Endodermal cell (in vitro differentiated cells): ENCODE measurements around the gene INSR. TPM values are rescaled to one million over a fixed set of nuclear protein-coding genes. Genes with fewer than 3 reads are reported as not detected.

Source experiments
- DNase-seq: peaks from one replicate; pipeline ENCODE4 v3.0.0-alpha.2; 2017
- H3K27ac ChIP-seq: 2 replicates; pipeline ENCODE4 v1.5.1; 2013; ENCODE audit warnings: mild to moderate bottlenecking, low read depth, low read length, moderate library complexity
- H3K27me3 ChIP-seq: 2 replicates; pipeline ENCODE4 v1.6.1; 2013; ENCODE audit warnings: mild to moderate bottlenecking, low read length, moderate library complexity; ENCODE audit not compliant: insufficient read depth, control insufficient read depth, poor library complexity, severe bottlenecking
- H3K36me3 ChIP-seq: 2 replicates; pipeline ENCODE4 v1.7.0; 2013; ENCODE audit warnings: mild to moderate bottlenecking, low read length, moderate library complexity; ENCODE audit not compliant: control insufficient read depth, insufficient read depth
- H3K4me1 ChIP-seq: one replicate; pipeline ENCODE4 v1.7.0; 2013; ENCODE audit warnings: low read length; ENCODE audit not compliant: control insufficient read depth, insufficient read depth
- H3K4me3 ChIP-seq: 2 replicates; pipeline ENCODE4 v1.5.1; 2013; ENCODE audit warnings: mild to moderate bottlenecking, low read length, moderate library complexity
- H3K9ac ChIP-seq: 2 replicates; pipeline ENCODE4 v1.6.1; 2013; ENCODE audit warnings: mild to moderate bottlenecking, low read length, moderate library complexity; ENCODE audit not compliant: poor library complexity, severe bottlenecking; ENCODE audit errors: extremely low read depth
- H3K9me3 ChIP-seq: 2 replicates; pipeline ENCODE4 v1.6.1; 2013; ENCODE audit warnings: mild to moderate bottlenecking, low read length, moderate library complexity; ENCODE audit not compliant: control insufficient read depth
- H3K27ac Mint-ChIP-seq: 2 replicates; pipeline ENCODE4 v1.8.0; 2020; ENCODE audit warnings: mixed read lengths
- H3K27me3 Mint-ChIP-seq: 2 replicates; pipeline ENCODE4 v1.8.0; 2021; ENCODE audit warnings: mild to moderate bottlenecking, mixed read lengths; ENCODE audit not compliant: insufficient read depth
- H3K36me3 Mint-ChIP-seq: 2 replicates; pipeline ENCODE4 v1.8.0; 2020; ENCODE audit warnings: low read depth, mixed read lengths
- H3K4me1 Mint-ChIP-seq: 2 replicates; pipeline ENCODE4 v1.8.0; 2020; ENCODE audit warnings: mixed read lengths
- H3K4me3 Mint-ChIP-seq: 2 replicates; pipeline ENCODE4 v1.8.0; 2020; ENCODE audit warnings: mild to moderate bottlenecking, moderate library complexity, mixed read lengths
- H3K9me3 Mint-ChIP-seq: 2 replicates; pipeline ENCODE4 v1.8.0; 2020; ENCODE audit warnings: mild to moderate bottlenecking, mixed read lengths
- WGBS, 2 experiments: methylation state at CpG; one replicate each; pipeline versions ENCODE4 v1.1.5 to v1.1.7; 2013; ENCODE audit warnings: missing lambda C conversion rate in 2 of 2, mixed read lengths in 1 of 2; ENCODE audit not compliant: insufficient coverage in 1 of 2, insufficient read length in 1 of 2; 5-methylcytosine and 5-hydroxymethylcytosine counted together
- total RNA-seq, 2 donors: library from RNA; stranded (reverse); fragmentation: NEBNext Ultra II Directional in 1 of 2; extraction: Animal tissue kit (Norgen Biotek cat#: 25700) in 1 of 2; gene quantifications; 2 replicates in 1 of 2; 3 replicates in 1 of 2; pipeline ENCODE4 v1.2.1, GENCODE V29; 2021
- TF ChIP-seq, protein P1 (sequence below): fragments of 200-600 bp; sonication (generic); conservative IDR thresholded peaks from 2 replicates; pipeline ENCODE4 v1.5.0; 2021; ENCODE audit warnings: antibody characterized with exemption, mild to moderate bottlenecking

INSR gene
- total RNA-seq, 2 donors from 2014 or later: 31.3 to 31.5 TPM

DNA sequence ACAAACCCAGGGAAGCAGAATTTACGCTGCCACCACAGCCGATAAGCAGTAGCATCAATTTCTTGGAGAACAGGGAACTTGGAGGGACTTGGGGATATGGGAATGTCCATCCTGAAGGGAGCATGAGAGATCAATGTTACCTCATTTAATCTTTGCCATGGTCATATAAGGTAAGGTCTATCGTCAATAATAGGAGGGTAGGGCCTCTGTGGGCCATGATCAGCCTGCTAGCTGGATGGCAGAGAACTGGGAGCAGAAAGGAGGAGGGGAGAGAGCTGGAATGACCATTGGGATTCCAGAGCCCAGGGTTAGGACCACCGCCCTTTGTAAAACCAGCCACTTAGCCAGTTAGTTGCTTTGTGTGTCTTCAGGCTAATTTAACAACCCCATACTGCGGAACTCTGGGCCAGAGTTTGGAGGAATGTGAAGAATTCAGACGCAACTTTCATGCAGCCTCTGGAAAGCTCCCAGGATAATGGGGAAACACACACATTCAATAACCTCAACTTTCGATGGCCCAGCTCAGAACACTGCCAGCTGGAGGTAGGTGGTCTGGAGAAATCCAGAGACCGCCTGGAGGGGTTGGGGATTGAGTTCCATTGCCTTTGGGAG is 184.4 kb downstream of the INSR start:
- H3K4me3 ChIP-seq: no peak overlapping the region
- no peaks in the 10 kb centered on the region for H3K36me3 ChIP-seq
- DNase-seq: peak; percentile 61
- H3K4me1 ChIP-seq: no peaks in the 10 kb centered on the region
- Mint-ChIP-seq H3K27ac (no peak overlapping the region), H3K36me3 (peaks cover 6% of the 10 kb centered on the region), H3K9me3 (peaks cover 15% of the 10 kb centered on the region), H3K4me3 (no peak overlapping the region), H3K27me3 (no peaks in the 10 kb centered on the region), H3K4me1 (no peaks in the 10 kb centered on the region)
- H3K27me3 ChIP-seq: peaks cover 8% of the 10 kb centered on the region
- 77 to 100% methylated on average over 2 to 7 of the region's 8 CpGs for WGBS, 2 experiments
- no peak overlapping the region for H3K27ac ChIP-seq
- no peaks in the 10 kb centered on the region for H3K9me3 ChIP-seq
- TF ChIP-seq, protein P1, sequence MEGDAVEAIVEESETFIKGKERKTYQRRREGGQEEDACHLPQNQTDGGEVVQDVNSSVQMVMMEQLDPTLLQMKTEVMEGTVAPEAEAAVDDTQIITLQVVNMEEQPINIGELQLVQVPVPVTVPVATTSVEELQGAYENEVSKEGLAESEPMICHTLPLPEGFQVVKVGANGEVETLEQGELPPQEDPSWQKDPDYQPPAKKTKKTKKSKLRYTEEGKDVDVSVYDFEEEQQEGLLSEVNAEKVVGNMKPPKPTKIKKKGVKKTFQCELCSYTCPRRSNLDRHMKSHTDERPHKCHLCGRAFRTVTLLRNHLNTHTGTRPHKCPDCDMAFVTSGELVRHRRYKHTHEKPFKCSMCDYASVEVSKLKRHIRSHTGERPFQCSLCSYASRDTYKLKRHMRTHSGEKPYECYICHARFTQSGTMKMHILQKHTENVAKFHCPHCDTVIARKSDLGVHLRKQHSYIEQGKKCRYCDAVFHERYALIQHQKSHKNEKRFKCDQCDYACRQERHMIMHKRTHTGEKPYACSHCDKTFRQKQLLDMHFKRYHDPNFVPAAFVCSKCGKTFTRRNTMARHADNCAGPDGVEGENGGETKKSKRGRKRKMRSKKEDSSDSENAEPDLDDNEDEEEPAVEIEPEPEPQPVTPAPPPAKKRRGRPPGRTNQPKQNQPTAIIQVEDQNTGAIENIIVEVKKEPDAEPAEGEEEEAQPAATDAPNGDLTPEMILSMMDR: no peak
- H3K9ac ChIP-seq: no peak overlapping the region

DNA sequence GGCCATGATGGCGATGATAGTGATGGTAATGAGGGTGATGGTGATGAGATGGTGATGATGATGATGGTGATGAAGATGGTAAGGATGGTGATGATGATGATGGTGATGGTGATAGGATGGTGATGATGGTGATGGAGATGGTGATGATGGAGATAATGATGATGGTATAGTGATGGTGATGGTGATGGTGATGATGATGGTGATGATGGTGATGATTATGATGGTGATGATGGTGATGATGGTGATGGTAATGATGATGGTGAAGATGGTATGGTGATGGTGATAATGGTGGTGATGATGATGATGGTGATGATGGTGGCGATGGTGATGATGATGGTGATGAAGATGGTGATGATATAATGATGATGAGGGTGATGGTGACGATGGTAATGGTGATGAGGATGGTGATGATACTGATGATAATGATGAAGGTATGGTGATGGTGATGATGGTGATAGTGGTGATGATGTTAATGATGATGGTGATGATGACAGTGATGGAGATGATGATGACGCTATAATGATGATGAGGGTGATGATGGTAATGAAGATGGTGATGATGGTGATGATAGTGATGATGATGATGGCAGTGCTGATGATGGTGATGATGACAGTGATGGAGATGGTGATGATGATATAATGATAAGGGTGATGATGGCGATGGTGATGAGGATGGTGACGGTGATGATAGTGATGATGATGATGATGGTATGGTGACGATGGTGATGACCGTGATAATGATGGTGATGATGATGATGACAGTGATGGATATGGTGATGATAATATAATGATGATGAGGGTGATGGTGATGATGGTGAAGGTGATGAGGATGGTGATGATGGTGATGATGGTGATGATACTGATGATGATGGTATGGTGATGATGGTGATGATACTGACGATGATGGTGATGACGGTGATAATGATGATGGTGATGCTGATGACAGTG is 187.2 kb downstream of the INSR start:
- Histone ChIP-seq H3K9me3 (no peaks in the 10 kb centered on the region), H3K27me3 (peaks cover 11% of the 10 kb centered on the region), H3K4me3 (no peak overlapping the region), H3K36me3 (no peaks in the 10 kb centered on the region), H3K9ac (no peak overlapping the region), H3K27ac (no peak overlapping the region), H3K4me1 (no peaks in the 10 kb centered on the region)
- DNase-seq: no peak
- TF ChIP-seq, protein P1: no peak
- Mint-ChIP-seq H3K9me3 (peaks cover 5% of the 10 kb centered on the region), H3K4me3 (no peak overlapping the region), H3K4me1 (no peaks in the 10 kb centered on the region), H3K27ac (no peak overlapping the region), H3K36me3 (no peaks in the 10 kb centered on the region), H3K27me3 (no peaks in the 10 kb centered on the region)
- WGBS, 2 experiments: 81 to 83% methylated on average over 10 of the region's 10 CpGs

DNA sequence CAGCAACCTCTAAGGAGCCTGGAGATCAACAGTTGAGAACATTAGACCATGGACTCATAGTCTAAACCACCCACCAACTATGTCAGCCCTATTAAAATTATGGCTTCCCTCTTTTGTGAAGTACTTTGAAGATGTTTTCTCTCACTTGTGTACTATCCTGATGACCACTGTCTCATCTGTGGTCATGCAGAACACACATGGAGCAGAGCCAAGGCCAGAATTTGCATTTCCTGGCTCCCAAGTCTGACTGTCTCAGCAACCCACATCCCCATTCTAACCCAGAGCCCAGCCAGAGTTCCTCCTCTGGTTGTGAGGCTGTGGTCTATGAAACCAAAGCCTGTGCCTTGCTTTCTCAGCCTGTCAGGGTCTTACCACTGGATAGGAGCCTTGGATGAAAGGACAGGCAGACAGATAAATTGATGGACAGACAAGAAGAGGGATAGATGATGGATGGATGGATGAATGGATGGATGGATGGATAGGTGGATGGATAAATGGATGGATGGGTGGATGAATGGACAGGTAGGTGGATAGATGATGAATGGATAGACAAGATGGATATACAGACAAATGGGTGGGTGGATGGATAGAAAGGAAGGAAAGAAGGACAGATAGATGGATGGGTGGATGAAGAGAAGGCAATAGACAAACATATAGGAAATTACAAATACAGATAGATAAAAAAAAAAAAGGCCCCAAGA is 189.3 kb downstream of the INSR start:
- TF ChIP-seq, protein P1: no peak
- peaks cover 5% of the 10 kb centered on the region for H3K27me3 Mint-ChIP-seq
- no peak overlapping the region for H3K27ac Mint-ChIP-seq

More for the DNA sequence above, 189.3 kb downstream of the INSR start:
- H3K4me1 Mint-ChIP-seq: no peaks in the 10 kb centered on the region
- no peak overlapping the region for H3K27ac ChIP-seq
- H3K9me3 Mint-ChIP-seq: peaks cover 5% of the 10 kb centered on the region
- no peaks in the 10 kb centered on the region for H3K9me3 ChIP-seq
- H3K27me3 ChIP-seq: peaks cover 11% of the 10 kb centered on the region
- no peak overlapping the region for H3K9ac ChIP-seq
- no peak for DNase-seq
- no peak overlapping the region for H3K4me3 ChIP-seq
- no peaks in the 10 kb centered on the region for H3K36me3 Mint-ChIP-seq
- no peaks in the 10 kb centered on the region for H3K36me3 ChIP-seq
- H3K4me1 ChIP-seq: peaks cover 2% of the 10 kb centered on the region
- H3K4me3 Mint-ChIP-seq: no peak overlapping the region
